GM18520 (cell line): Measurements from ENCODE around the gene PACRG.

ENCODE experiments used
- ATAC-seq: cut with Tn5 transposase; IDR thresholded peaks from one replicate; pipeline ENCODE4 v1.9.1; 2021; ENCODE audit not compliant: unreplicated experiment

PACRG gene

DNA sequence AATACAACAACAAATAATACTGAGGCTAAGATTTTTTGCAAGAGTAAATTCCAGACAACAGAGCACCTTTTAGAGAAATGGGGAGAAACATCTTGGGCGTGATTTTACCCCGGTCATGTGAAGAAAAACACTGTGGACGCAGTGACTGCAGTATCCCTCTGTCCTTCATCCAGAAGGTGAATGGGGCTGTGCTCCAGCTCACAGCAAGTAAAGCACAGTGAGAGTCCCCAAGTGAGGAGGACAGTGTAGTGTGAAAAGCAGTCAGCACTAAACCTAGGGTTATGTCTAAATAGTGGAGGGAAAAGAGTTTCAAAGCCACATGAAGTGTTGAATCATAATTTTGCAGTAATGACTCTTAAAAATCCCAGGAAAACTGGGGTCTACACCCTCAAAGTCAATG lies 338.4 kb downstream of the PACRG start:
- no peak for ATAC-seq

DNA sequence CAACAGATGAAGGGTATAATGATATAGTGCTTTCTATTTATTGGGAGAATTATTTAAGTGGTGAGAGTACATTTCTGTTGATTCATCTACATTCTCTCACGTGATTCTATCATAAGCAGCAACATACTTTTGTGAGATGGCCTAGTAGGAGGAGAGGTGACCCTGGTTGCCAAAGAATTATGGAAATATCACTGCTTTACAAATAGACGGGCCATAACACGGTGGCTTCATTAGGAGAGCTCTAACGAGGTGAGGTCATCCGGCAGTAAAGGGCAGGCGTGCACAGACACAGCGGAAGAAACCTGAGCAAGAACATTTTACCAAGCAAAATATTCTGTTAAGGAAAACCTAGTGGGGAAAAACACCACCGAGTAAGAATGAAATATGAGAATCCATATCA lies 349.4 kb downstream of the PACRG start:
- ATAC-seq = no peak

DNA sequence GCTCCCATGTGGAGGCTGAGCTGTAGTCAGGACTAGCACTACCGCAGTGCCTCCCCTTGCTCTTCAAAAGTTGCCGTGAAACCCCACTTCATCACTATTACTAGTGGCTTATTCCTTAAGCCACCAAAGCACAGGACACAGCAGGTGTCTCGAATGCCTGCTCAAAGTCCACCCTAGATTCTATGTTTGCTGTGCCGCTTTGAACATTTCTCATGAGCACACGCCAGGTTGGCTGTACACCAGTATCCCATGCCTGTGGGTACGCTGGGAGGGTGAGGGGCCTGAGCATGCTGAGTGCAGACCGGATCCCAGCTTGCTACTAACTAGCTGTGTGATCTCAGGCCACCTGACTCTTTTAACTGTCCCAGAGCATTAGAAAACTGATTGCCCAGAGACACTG lies 350.9 kb downstream of the PACRG start:
- ATAC-seq = no peak

DNA sequence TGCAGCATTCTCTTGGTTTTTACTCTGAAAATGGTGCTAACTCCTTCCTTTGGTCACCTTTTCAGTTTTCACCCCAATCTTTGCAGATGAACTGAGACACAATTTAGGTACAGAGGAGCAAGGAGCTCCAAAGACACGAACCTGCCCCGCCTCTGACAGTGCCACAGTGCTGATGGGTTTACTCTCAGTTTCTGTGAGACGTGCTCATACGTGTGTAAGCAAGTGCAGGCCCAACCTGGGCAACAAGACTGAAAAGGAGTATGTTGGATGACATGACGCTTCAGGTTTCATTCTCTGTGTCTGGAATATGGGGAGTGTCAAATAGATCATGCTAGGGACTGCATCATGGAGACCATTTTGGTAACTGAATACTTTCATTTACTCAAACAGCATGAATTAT lies 352.5 kb downstream of the PACRG start:
- no peak for ATAC-seq

DNA sequence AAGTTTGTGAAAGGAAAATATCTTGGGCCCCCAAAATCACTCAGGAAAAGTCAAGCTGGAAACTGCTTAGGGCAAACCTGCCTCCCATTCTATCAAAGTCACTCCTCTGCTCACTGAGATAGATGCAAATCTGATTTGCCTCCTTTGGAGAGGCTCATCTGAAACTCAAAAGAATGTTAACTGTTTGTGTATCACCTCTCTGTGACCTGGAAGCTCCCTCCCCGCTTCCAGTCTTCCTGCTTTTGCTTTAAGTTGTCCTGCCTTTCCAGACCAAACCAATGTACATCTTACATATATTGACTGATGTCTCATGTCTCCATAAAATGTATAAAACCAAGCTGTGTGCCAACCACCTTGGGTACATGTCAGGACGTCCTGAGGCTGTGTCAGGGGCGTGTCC lies 355.4 kb downstream of the PACRG start:
- no peak for ATAC-seq

DNA sequence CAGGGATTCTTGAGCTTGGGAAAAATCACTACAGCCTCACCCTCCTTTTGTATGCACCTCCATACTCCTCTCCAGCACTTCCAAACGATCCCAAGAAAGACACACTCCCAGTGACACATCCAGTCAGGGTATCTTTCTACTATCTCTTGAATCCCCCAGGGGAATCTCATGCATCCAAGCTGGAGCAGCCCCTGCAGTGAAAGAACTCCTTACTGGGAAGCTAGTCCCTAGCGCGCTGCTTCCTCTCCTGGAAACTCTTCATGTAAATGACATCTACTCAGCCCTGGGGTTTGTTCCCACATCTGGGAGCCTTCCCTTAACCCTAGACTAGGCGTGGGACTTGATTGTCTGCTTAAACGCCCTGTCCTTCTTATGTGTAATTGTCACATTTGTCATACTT lies 357.7 kb downstream of the PACRG start:
- ATAC-seq = no peak

DNA sequence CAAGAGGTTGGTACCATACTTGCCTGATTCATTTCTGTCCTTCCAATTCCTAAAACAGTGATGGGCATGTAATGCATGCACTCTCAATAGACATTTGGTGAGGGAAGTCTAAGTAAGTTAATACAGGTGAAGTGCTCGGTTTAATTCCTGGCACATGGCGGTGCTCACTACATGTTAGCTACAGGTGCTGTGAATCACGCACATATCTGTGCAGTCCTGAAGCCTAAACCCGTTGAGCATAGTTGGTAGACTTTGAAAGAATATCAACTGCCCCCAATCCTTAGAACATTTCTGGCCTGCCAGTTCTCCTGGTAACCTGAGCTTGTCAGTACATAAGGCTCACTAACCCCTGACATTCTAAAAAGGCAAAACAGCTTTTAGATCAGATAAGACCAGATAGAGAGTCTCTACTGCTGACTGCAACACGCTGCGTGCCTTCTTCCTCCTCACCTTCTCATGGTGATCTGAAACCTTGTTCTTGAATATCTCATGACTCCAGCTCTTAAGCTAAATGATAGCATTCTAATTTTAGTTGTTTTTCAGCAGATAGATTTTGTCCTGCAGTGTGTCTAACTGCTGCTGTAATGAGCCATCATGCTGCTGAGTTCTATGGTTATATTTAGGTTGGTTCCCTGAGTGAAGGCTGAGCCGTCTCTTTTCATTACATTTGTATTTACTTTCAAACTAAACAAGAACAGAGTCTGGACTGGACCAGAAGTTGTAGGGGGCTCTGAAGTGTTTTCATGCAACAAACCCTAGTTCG lies 358.3 kb downstream of the PACRG start:
- no peak for ATAC-seq

DNA sequence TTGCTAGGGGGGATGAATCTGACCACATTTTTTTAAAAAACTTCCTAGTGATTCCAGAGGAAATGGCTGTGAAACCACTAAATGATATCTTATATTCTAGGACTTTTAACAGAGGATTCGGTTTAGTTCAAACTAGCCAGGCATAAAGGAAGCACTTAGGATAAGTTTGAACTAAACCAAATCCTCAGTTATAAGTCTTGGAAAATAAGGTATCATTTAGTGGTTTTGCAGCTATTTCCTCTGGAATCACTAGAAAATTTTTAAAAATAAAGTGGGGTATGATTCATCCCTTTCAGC lies 358.8 kb downstream of the PACRG start:
- no peak for ATAC-seq

DNA sequence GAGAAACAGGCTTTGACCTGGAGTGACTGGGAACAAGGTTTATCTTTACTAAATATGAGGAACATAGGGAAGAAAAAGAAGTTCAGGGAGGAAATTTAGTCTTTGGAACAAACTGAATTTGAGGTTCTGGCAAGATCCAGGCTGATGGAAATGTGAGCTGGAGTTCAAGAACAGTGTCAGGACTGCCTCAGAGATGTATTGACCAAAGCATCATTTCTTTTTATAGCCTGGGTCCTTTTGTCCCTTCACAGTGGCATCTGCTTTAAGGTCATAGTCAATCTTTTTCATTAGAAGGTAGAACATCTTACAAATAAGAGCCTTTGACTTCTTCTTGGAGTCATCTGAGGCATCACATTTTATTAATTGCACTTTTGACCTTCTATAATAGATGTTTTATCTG lies 360.2 kb downstream of the PACRG start:
- ATAC-seq = no peak

DNA sequence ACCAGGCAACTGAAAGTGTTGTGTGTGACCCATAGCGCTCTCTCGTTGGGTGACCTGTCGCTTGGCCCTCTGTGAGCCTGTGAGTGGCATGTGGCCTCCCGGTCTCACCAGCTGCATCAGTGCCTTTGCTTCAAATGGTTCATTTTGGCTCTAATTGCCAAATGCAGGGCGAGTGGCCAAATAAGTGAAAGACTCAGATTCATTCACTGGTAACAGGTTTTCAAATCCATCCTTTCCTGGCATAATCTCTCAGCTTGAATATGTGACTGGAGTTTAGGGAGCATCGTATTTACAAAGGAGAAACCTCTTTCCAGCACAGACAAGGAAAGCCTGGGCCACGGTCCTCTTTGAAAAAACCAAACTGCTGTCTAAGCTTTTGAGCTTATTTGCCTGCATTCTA lies 365.1 kb downstream of the PACRG start:
- ATAC-seq = no peak

DNA sequence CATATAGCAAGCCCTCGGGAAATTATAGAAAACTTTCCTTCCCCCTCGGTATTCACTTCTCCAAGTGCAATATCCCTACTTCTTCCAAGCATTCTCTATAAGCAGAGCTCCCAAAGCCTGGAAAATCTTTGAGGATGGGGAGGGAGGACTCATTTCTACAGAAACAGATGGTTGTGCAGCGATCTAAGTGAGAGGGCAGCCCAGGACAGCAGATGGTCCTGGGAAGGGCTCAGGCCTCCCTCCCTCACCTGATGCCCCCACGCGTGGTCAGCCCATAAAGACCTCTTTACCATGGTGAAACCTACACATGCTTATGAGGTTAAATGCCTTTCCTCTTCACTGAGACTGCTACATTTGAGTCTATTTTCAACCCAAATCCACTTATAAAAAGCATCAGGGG lies 367.1 kb downstream of the PACRG start:
- ATAC-seq = no peak

DNA sequence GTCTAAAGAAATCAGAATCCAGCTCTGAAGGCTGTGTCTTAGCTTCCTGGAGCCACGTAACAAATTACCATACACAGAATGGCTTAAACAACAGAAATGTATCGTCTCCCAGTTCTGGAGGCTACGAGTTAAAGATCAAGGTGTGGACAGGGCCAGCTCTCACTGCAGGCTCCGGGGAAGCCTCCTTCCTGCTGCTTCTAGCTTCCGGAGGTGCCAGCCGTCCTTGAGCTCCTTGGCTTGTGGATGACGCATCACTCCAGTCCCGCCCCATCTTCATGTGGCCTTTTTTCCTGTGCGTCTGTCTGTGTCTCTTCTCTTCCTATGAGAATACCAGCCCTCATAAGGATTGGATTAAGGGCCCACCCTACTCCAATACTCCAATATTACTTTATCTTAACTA lies 367.6 kb downstream of the PACRG start:
- ATAC-seq = no peak

DNA sequence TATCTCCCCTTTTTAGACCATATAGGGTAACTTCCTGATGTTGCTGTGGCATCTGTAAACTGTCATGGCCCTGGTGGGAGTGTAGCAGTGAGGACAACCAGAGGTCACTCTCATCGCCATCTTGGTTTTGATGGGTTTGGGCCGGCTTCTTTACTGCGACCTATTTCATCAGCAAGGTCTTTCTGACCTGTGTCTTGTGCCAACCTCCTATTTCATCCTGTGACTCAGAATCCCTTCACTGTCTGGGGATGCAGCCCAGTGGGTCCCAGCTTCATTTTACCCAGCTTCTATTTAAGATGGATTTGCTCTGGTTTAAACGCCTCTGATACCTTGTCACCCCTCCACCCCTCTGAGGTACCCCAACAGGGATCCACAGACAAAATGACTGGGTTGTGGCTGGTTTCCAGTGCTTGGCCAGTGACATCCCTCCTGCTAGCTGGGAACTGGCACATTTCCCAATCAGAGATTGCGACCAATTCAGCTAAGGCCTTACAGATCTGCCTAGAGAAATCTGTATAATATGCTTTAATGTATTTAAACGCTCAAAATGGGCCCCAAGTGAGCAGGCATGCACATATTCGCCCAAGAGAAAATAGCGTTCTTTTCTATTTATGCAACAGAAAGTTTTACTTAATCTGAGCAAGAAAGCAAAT lies 371.2 kb downstream of the PACRG start:
- no peak for ATAC-seq

DNA sequence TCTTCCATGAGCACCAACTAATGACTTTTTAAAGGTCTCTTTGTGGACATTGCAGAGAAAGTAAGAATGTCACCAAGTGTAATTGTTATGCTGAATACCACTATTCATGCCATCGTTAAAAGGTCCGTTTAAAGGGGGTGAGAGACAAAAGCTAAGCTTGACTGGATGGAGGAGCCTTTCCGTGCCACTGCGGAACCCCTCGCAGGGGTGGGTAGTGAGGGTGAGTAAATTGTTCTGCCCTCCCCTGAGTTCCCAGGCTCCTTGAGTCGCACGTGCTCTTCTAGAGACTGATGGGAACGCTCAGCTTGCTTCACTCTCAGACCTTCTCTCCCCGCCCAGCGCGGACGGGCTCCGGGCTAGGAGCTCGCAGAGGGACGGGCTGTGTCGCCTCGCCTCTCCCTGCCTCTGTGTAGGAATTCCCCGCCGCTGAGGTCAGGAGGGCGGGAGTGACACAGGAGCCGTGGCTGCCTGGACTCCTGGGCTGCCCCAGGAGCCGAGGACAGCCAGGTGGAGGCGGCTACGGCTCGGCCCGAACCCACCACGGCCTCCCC lies 371.9 kb downstream of the PACRG start:
- ATAC-seq = no peak

DNA sequence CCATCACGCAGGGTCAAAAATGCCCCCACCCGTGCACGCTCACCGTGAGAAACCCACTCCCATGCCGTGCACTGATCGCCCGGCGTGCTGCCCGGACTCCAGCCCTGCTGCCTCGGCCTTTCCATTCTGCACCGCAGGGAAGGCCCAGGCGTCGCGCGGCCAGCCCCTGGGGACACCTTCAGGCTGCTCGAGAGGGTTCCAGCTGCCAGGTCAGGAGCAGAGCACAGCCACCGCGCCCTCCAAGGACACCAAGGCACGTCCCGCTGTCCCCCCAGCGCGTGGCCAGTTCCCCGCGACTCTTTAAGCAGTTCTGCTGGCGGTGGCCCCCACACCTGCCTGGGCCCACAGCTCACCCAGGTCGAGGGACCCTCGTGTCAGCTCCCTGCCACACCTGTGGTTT lies 372.5 kb downstream of the PACRG start:
- no peak for ATAC-seq

DNA sequence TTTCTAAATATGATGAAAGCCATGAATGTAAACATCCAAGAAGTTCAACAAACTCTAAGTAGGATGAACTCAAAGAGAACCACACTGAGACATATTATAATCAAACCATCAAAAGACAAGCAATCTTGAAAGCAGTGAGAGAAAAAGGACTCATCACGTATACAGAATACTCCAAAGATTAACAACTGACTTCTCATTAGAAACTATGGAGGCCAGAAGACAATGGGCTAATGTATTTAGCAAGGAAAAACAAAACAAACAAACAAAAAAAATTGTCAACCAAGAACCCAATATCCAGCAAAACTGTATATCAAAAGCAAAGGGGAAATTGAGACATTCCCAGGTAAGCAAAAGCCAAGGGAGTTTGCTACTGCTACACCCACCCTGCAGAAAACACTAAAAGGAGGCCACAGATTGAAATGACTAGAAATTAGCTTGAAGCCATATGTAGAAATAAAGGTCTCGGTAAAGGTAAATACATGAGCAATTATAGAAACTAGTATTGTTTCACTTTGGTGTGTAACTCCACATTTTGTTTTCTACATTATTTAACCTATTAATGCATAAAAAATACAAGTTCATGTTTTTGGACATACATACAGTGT lies 385.7 kb downstream of the PACRG start:
- no peak for ATAC-seq

DNA sequence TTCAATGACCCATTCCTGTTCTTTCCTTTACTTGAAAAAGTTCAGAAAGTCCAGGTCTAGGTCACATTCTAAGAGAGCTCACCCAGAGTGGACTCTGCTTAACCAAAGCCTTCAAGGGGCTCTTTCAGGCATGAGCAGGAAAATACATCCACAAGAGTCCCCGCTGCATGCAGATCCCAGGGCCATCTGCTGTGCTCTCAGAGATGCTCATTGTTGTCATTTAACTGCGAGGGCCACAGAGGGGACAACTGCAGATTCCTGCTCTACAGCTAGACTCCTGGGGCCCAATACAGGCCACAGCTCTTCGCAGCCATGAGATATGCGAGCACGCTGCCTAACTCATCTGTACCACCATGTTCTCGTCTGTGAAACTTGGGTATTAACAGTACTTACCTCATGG lies 391.2 kb downstream of the PACRG start:
- ATAC-seq = no peak

DNA sequence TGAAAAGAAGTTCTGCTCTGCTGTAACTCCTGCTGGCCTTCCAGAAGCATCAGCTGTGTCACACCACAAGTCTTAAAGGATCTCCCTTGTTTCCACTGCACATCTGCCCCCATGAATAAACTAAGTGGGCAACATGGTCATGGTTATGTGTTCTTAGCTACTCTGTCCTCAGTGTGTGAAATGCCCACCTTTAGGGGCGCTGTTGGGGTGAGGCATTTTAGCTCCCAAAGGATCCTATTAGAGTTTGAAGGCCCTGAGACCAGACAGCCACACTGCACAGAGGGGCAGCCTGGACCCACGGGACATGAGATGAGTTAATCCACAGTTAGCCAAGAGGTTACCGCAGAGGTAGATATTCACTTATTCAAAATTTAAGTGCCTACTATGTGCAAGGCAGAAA lies 392.4 kb downstream of the PACRG start:
- no peak for ATAC-seq

DNA sequence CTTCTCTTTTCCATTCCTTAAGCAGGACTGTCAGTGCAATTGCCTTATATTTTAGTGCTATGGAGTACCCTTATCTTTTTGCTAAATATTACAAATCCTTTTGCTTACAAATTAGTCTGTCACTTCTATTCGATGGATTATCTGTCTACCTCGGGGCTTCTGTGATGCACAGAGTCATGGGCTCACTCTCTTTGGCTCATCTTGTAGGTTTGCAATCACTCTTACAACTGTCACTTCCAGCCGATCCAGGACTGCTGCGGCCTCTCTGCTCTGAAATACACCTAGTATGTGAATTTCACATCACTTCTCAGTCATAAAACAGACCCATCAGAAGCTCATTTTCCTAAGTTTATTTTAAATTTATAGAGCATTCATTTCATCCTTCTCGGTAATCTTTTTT lies 393.5 kb downstream of the PACRG start:
- no peak for ATAC-seq

DNA sequence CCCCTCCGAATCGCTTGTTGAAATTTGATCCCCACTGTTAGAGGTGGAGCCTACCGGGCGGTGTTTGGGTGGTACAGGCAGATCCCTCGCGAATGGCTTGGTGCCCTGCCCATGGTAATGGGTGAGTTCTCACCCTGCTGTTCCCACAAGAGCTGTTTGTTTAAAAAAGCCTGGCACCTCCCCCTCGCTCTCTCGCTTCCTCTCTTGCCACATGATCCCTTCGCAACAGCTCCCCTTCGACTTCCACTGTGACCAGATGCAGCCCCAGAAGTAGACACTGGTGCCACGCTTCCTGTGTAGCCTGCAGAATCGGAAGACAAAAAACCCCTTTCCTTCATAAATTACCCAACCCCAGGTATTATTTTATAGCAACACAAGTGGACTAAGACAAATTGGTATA lies 394.6 kb downstream of the PACRG start:
- ATAC-seq = no peak

DNA sequence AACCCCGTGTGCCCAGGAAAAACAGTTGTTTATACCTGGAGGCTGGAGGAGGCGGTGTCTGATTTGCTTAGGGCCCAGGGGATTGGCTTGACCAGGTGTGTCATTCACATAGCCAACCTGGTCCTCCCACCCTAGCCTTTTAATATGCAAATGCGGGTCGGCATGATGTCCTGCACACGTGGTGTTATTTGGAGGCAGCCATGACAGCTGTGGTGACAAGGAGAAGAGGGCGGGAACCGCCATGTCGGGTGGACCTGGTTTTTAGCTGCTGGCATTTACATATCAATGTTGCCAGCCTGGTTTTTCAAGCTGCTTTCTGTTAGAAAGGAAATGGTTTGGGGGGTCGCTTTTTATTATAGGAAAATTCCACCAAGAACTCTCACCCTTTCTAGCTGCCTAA lies 395.3 kb downstream of the PACRG start:
- ATAC-seq = no peak

DNA sequence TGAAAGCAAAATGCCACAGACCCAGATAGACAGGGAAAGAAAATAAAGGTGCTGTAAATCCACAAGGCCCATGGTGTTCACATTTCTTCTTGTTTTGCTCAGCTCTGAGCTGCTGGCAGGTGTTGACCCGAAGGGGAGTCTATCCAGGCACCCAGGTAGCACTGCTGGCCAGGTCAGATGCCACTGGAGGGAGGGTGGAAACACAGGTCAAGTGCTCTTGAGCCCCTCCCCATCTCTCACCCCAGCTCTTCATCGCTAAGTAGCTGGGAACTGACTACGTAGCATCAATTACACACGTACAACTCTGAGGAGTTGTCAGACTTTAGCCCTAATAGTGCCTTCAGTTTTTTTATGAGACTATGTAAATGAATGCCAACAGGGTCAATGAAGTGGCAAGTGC lies 399.0 kb downstream of the PACRG start:
- no peak for ATAC-seq
